ENCODE results near the gene PEA15. TPM values are rescaled to one million over a fixed set of nuclear protein-coding genes. Genes with fewer than 3 reads are reported as not detected.

PEA15 gene
- total and polyA plus RNA-seq, 9 of the 15 experiments (the other 6 are each of a cell fraction or from before 2014, with no cell fraction given) = 8.2 to 175 (median 35.4) TPM

- TF ChIP-seq SMAD4 (CRISPR knock-in tag; conservative IDR thresholded peaks at IDR 0.05) = no peak
- peak in 2 of 3 experiments; percentile 37 to 46 for TF ChIP-seq YY1 (IDR thresholded peaks at IDR 0.05; ENCODE audit: borderline replicate concordance in 1 of 3, control insufficient read depth in 1 of 3, extremely low read depth in 1 of 3, insufficient read depth in 3 of 3, insufficient read length in 1 of 3, insufficient replicate concordance in 2 of 3, low read depth in 1 of 3, low read length in 2 of 3)
- TF ChIP-seq ZBTB8A (IDR thresholded peaks at IDR 0.05; ENCODE audit: partially characterized antibody) = no peak
- TF ChIP-seq KLF10 (CRISPR knock-in tag; IDR thresholded peaks at IDR 0.05) = no peak
- TF ChIP-seq TRIM28 (IDR thresholded peaks at IDR 0.05) = no peak
- no peak for TF ChIP-seq TCFL5 (CRISPR knock-in tag; conservative IDR thresholded peaks at IDR 0.05)
- TF ChIP-seq ZNF395 (CRISPR knock-in tag; IDR thresholded peaks at IDR 0.05) = no peak
- TF ChIP-seq, protein P1, sequence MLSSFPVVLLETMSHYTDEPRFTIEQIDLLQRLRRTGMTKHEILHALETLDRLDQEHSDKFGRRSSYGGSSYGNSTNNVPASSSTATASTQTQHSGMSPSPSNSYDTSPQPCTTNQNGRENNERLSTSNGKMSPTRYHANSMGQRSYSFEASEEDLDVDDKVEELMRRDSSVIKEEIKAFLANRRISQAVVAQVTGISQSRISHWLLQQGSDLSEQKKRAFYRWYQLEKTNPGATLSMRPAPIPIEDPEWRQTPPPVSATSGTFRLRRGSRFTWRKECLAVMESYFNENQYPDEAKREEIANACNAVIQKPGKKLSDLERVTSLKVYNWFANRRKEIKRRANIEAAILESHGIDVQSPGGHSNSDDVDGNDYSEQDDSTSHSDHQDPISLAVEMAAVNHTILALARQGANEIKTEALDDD (IDR thresholded peaks at IDR 0.05) = peak; percentile 92
- no peak for TF ChIP-seq NR2C1 (IDR thresholded peaks at IDR 0.05)
- TF ChIP-seq NR2C1 (tag; IDR thresholded peaks at IDR 0.05) = no peak
- TF ChIP-seq ZNF140 (CRISPR knock-in tag; IDR thresholded peaks at IDR 0.05) = no peak
- no peak for TF ChIP-seq POU5F1 (IDR thresholded peaks at IDR 0.05; ENCODE audit: borderline replicate concordance, low read depth, low read length, partially characterized antibody)
- peak; percentile 82 for TF ChIP-seq DACH1 (IDR thresholded peaks at IDR 0.05; ENCODE audit: partially characterized antibody)
- TF ChIP-seq CREB1 (IDR thresholded peaks at IDR 0.05) = peak; percentile 27; the same call in 1 of the 2 replicates
- TF ChIP-seq CREB1 (CRISPR knock-in tag; IDR thresholded peaks at IDR 0.05) = no peak
- TF ChIP-seq MAX (CRISPR knock-in tag; IDR thresholded peaks at IDR 0.05) = 0 out of 2 replicates have a peak, but pooled peaks have one; percentile 10
- peak; percentile 65 for TF ChIP-seq PRDM10 (IDR thresholded peaks at IDR 0.05; ENCODE audit: partially characterized antibody)
- peak; percentile 23; the same call in 1 of the 2 replicates for TF ChIP-seq FOXP1 (CRISPR knock-in tag; IDR thresholded peaks at IDR 0.05)
- no peak for TF ChIP-seq HNRNPK (IDR thresholded peaks at IDR 0.05; ENCODE audit: low read depth, low read length, poor library complexity, severe bottlenecking)
- no peak for TF ChIP-seq NR3C1 (CRISPR knock-in tag; IDR thresholded peaks at IDR 0.05)
- no peak for TF ChIP-seq POLR2A (conservative IDR thresholded peaks at IDR 0.05)
- TF ChIP-seq PTBP1 (IDR thresholded peaks at IDR 0.05; ENCODE audit: low read depth, low read length) = no peak
- no peak for TF ChIP-seq NRF1 (conservative IDR thresholded peaks at IDR 0.05 in 1 of 2, IDR thresholded peaks at IDR 0.05 in 1 of 2)
Measured at GRCh38 chr1:160193091-160193819, 11.9 kb upstream of the PEA15 start (continued).
